HepG2 (cell line): ENCODE measurements around the gene SNAI1. TPM values are rescaled to one million over a fixed set of nuclear protein-coding genes. Genes with fewer than 3 reads are reported as not detected.
A peak's percentile ranks its signal among the peaks of the same experiment; 100 is the strongest.

ENCODE experiments used
- CEBPB ChIP-seq: IDR thresholded peaks from 2 replicates; pipeline ENCODE4 v1.6.1; 2011; ENCODE audit warnings: low read depth, low read length, improper control_type of control experiment, borderline replicate concordance
- CSRNP1 ChIP-seq: sonication (generic); formaldehyde crosslinking; IDR thresholded peaks from 2 replicates; pipeline ENCODE4 v1.8.1; 2023; ENCODE audit warnings: mild to moderate bottlenecking, missing genetic modification reagents
- HCFC1 ChIP-seq: fragments of 150-350 bp; IDR thresholded peaks from 2 replicates; pipeline ENCODE4 v1.6.1; 2014; ENCODE audit warnings: low read depth, low read length
- HOXA7 ChIP-seq: sonication (generic); formaldehyde crosslinking; IDR thresholded peaks from 2 replicates; pipeline ENCODE4 v1.8.1; 2022; ENCODE audit warnings: mild to moderate bottlenecking, missing genetic modification reagents, moderate library complexity
- JARID2 ChIP-seq: sonication (generic); formaldehyde crosslinking; IDR thresholded peaks from 2 replicates; pipeline ENCODE4 v1.8.1; 2023; ENCODE audit warnings: missing genetic modification reagents, inconsistent platforms; ENCODE audit not compliant: insufficient replicate concordance
- KLF9 ChIP-seq: IDR thresholded peaks from 2 replicates; pipeline ENCODE4 v1.6.1; 2016; ENCODE audit warnings: low read depth
- MAFG ChIP-seq: sonication (generic); formaldehyde crosslinking; IDR thresholded peaks from 2 replicates; pipeline ENCODE4 v1.5.1; 2020; ENCODE audit warnings: mild to moderate bottlenecking, missing genetic modification reagents
- NFKB2 ChIP-seq: sonication (generic); formaldehyde crosslinking; IDR thresholded peaks from 2 replicates; pipeline ENCODE4 v1.4.0; 2020; ENCODE audit warnings: missing genetic modification reagents, borderline replicate concordance
- PITX1 ChIP-seq: sonication (generic); formaldehyde crosslinking; IDR thresholded peaks from 2 replicates; pipeline ENCODE4 v1.5.1; 2020; ENCODE audit warnings: mild to moderate bottlenecking, missing genetic modification reagents
- SKIL ChIP-seq: sonication (generic); formaldehyde crosslinking; IDR thresholded peaks from 2 replicates; pipeline ENCODE4 v1.8.0; 2022; ENCODE audit warnings: missing genetic modification reagents, mild to moderate bottlenecking, moderate library complexity, borderline replicate concordance
- TARDBP ChIP-seq: sonication (generic); formaldehyde crosslinking; IDR thresholded peaks from 2 replicates; pipeline ENCODE4 v1.8.0; 2022; ENCODE audit warnings: mild to moderate bottlenecking, missing genetic modification reagents
- ZBTB43 ChIP-seq: sonication (generic); formaldehyde crosslinking; conservative IDR thresholded peaks from 2 replicates; pipeline ENCODE4 v1.4.0; 2020; ENCODE audit warnings: missing genetic modification reagents
- ZFAT ChIP-seq: sonication (generic); formaldehyde crosslinking; conservative IDR thresholded peaks from 2 replicates; pipeline ENCODE4 v1.8.1; 2023; ENCODE audit warnings: missing genetic modification reagents, inconsistent platforms
- ZNF598 ChIP-seq: sonication (generic); formaldehyde crosslinking; IDR thresholded peaks from 2 replicates; pipeline ENCODE4 v1.5.1; 2020; ENCODE audit warnings: mild to moderate bottlenecking, missing genetic modification reagents, borderline replicate concordance
- ZNF772 ChIP-seq: sonication (generic); formaldehyde crosslinking; IDR thresholded peaks from 2 replicates; pipeline ENCODE4 v1.5.0; 2020; ENCODE audit warnings: mild to moderate bottlenecking, missing genetic modification reagents
- ZNF816 ChIP-seq: sonication (generic); formaldehyde crosslinking; IDR thresholded peaks from 2 replicates; pipeline ENCODE4 v1.8.0; 2022; ENCODE audit warnings: missing genetic modification reagents, mild to moderate bottlenecking, borderline replicate concordance
- polyA plus RNA-seq, 8 experiments: library from polyadenylated mRNA; depleted of rRNA in 3 of 8; stranded (reverse) in 7 of 8; unstranded in 1 of 8; fragments of >200 nt; fragmentation: Illumina TruSeq in 4 of 8; extraction: Trizol in 4 of 8; gene quantifications; 2 replicates each; pipeline versions ENCODE4 v1.2.1 to v1.2.3, GENCODE V29; 2011 to 2016; ENCODE audit warnings: low read depth in 4 of 8, missing spikeins in 1 of 8, mixed read lengths in 1 of 8; ENCODE audit not compliant: insufficient read depth in 1 of 8
- total RNA-seq, 5 experiments: library from RNA; depleted of rRNA; stranded (reverse); fragments of >200 nt; fragmentation: Illumina TruSeq; extraction: Trizol; gene quantifications; 2 replicates each; pipeline ENCODE4 v1.2.3, GENCODE V29; 2016; ENCODE audit warnings: low read depth in 1 of 5
- TF ChIP-seq, protein P1 (sequence below): sonication (generic); formaldehyde crosslinking; IDR thresholded peaks from 2 replicates; pipeline ENCODE4 v1.4.0; 2020; ENCODE audit warnings: missing genetic modification reagents, low read depth, mild to moderate bottlenecking, borderline replicate concordance
- TF ChIP-seq, protein P2 (sequence below): IDR thresholded peaks from 2 replicates; pipeline ENCODE4 v1.6.1; 2016; ENCODE audit warnings: low read depth, borderline replicate concordance
- TF ChIP-seq, protein P3 (sequence below): conservative IDR thresholded peaks from 2 replicates; pipeline ENCODE4 v1.6.1; 2018; ENCODE audit warnings: missing genetic modification reagents

The SNAI1 gene
- total and polyA plus RNA-seq, 2 of the 13 experiments (the other 11 are each of a cell fraction or from before 2014, with no cell fraction given) = 1.3 to 1.4 TPM

DNA sequence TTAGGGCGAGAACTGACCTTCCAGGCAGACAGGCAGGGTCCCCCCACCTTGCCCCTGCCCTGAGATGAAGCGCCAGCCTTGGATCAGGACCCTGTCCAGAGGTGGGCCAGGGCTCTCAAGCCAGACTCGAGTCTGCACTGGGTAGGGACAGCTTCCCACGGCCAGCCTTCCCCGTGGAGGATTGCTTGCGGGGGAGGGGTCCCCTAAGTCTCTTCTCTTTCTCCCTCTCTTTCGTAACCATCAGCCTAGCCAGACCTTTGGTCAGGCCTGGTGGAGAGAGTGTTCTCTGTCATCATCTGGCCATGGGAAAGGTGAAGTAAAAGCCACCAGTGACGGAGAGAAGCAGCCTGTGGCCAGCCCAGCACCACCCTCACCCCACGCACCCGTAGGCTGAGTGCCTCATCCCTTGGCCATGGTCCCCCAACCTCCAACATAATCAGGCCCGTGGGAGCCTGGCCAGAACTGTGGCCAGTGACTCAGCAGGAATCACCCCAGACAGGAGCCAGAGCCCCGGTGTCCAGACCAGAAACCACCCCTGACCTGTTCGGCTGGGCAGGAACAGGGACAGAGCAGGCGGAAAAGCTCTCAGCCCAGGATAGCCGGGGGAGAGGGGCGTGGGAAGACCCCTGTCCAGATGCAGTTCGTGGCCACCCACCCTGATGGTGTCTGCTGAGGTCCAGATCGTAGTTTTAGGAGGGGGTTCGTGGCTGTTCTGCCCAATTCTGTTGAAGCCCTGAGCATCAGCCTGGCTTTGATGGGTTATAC lies 47.1 kb downstream of the SNAI1 start (continued):
- TF ChIP-seq, protein P1, sequence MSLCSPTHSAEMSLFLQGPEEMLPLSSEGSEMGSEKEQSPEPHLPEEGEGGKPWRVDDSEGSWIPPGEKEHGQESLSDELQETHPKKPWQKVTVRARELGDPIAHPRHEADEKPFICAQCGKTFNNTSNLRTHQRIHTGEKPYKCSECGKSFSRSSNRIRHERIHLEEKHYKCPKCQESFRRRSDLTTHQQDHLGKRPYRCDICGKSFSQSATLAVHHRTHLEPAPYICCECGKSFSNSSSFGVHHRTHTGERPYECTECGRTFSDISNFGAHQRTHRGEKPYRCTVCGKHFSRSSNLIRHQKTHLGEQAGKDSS = peak; percentile 82; the same call in 1 of the 2 replicates
- TF ChIP-seq, protein P2, sequence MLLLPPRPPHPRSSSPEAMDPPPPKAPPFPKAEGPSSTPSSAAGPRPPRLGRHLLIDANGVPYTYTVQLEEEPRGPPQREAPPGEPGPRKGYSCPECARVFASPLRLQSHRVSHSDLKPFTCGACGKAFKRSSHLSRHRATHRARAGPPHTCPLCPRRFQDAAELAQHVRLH (CRISPR knock-in tag) = no peak
- TF ChIP-seq, protein P3, sequence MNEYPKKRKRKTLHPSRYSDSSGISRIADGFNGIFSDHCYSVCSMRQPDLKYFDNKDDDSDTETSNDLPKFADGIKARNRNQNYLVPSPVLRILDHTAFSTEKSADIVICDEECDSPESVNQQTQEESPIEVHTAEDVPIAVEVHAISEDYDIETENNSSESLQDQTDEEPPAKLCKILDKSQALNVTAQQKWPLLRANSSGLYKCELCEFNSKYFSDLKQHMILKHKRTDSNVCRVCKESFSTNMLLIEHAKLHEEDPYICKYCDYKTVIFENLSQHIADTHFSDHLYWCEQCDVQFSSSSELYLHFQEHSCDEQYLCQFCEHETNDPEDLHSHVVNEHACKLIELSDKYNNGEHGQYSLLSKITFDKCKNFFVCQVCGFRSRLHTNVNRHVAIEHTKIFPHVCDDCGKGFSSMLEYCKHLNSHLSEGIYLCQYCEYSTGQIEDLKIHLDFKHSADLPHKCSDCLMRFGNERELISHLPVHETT = no peak
- TF ChIP-seq JARID2 (CRISPR knock-in tag) = peak; percentile 75
- TF ChIP-seq CSRNP1 (CRISPR knock-in tag) = no peak
- TF ChIP-seq ZNF598 (CRISPR knock-in tag) = peak; percentile 77; the same call in 1 of the 2 replicates
- peak; percentile 71; the same call in 1 of the 2 replicates for TF ChIP-seq ZNF772 (CRISPR knock-in tag)
- peak; percentile 73; the same call in 1 of the 2 replicates for TF ChIP-seq NFKB2 (CRISPR knock-in tag)
- TF ChIP-seq ZNF816 (CRISPR knock-in tag) = no peak
- TF ChIP-seq ZBTB43 (CRISPR knock-in tag) = no peak
- no peak for TF ChIP-seq HCFC1
- TF ChIP-seq MAFG = peak; percentile 85
- TF ChIP-seq SKIL (CRISPR knock-in tag) = no peak
- TF ChIP-seq ZFAT (CRISPR knock-in tag) = no peak
- TF ChIP-seq CEBPB = peak; percentile 86
- no peak for TF ChIP-seq KLF9 (CRISPR knock-in tag)
- 0 out of 2 replicates have a peak, but pooled peaks have one; percentile 51 for TF ChIP-seq PITX1 (CRISPR knock-in tag)
- TF ChIP-seq TARDBP (CRISPR knock-in tag) = peak; percentile 43; the same call in 1 of the 2 replicates
- TF ChIP-seq HOXA7 = no peak
